Measurements from ENCODE around the gene ST7.
"Not testable (repeated sequence)": the region's sequence is repeated elsewhere in the genome, so short reads cannot be mapped to it uniquely, and the experiment has no call there.

GRCh38 chr7:116936844-116937243 lies 16.5 kb upstream of the ST7 start:
- not testable (repeated sequence) for TF ChIP-seq CTCF, POLR2AphosphoS5 (IDR thresholded peaks at IDR 0.05)

Measured in transverse colon (tissue), 4 donors.